GM19238 (cell line): Measurements from ENCODE around the gene IL1R1.

Experiments used
- DNase-seq: peaks from one replicate; pipeline ENCODE4 v3.0.0; 2011; ENCODE audit warnings: low spot score; ENCODE audit not compliant: insufficient read length

The IL1R1 gene

GRCh38 chr2:102138331-102138730 lies 4.2 kb upstream of the IL1R1 start:
- DNase-seq: no peak

- no peak for DNase-seq
Observed at GRCh38 chr2:102139851-102140250, 2.7 kb upstream of the IL1R1 start.

DNA sequence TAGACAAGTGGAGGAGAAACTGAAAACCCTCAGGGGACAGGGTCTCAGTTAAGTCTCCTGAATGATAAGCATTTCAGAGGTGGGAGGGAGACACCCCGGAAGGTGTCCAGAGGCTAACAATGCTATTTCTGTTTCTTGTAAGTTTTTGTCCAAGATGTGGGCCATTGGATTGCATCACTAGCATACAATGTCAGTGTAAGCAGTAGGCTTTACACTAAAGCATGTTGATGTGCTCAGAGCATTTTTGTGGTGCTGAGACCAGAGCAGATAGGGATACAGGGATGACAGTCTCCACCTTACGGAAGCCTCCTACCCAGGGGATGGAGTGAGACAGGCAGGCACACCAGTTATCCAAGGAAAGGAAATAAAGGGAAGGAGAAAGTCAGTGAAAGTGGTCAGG lies 2.2 kb upstream of the IL1R1 start:
- DNase-seq: no peak

DNA sequence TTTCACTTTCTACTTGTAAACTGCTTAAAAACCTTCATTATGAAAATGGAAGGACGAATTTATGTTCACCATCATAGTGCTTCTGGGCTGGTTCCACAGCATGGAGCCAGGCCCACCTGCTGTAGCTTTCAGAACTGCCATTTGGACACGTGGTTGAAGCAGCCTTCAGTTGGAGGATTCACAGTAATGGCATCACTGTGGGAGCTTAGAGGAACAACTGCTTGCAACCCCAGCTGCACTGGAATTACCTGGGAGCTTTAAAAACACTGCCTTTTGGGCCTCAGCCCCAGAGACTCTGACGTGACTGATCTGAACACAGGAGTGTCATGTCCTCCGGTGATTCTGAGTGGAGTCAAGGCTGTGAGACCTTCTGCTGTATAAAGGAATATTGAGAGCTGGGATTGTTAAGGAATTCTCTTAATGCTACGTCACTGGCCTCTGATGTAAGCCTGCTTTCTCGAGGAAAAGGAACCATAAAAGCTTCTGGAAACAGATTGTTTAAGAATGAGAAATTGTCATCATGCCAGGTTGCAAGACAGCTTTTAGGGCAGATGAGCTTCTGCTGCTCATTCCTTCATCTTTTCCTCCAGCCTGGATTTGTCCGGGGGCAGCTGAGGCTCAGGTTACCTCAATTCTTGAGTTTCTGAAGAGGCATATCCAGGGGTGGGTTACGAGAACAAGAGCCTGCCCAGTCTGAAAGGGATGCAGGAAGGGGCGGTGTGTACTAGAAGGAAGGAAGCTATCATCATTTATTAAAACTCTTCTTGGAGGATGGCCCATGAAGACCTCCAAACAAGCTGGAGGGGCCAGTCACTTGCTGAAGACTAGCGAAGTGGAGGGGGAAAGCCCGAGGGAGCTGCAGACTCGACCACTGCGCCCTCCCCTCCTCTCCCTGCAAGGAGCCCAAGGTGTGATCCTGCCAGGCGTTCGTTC lies 1.3 kb upstream of the IL1R1 start:
- no peak for DNase-seq

- DNase-seq: no peak
Observed at GRCh38 chr2:102142829-102143449, 393 bp downstream of the IL1R1 start.

DNA sequence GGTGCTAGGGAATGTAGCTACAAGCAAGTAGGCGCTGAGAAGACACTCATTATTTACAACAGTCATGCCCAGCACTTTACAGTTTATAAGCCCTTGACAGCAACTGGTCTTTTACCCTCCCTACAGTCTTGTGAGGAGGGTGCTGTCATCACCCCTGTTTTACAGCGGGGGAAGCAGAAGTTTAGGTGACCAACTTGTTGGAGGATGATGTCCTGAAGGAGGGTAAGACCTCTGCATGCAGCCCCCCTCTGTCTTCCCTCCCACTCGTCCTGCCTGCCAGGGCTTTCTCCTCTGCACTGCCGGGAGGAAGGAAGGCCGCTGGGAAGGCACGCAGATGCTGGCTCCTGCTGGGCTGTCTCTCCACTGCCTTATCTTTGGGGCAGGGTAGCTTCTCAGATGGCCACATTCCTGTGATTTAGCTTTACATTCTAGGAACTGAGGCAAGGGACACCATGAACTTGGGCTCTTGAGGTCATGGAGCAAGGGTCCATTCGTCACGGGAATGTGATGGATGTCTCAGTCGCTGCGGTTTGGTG lies 972 bp downstream of the IL1R1 start:
- no peak for DNase-seq

- no peak for DNase-seq
Observed at GRCh38 chr2:102144128-102144527, 1.6 kb downstream of the IL1R1 start.

DNA sequence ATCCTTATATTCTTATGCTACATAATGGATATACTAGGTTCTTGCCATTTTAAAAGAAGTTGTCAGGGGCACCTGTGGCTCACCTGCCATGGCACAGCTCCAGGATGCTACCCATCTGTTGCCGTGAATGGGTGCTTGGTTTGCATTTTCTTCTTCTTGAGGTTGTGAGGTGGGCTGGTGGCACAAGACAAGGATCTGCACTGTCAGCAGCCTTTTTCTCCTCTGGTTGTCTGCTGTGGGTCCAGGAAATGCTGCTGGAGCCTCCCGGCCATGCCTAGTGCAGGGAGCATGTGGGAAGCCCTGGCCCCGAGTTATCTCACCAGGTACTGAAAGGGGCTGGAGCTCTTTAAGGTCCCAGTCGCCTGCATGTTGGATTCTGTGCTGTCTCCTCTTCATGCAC lies 2.6 kb downstream of the IL1R1 start:
- no peak for DNase-seq

- no peak for DNase-seq
Observed at GRCh38 chr2:102145934-102146333, 3.4 kb downstream of the IL1R1 start.

DNA sequence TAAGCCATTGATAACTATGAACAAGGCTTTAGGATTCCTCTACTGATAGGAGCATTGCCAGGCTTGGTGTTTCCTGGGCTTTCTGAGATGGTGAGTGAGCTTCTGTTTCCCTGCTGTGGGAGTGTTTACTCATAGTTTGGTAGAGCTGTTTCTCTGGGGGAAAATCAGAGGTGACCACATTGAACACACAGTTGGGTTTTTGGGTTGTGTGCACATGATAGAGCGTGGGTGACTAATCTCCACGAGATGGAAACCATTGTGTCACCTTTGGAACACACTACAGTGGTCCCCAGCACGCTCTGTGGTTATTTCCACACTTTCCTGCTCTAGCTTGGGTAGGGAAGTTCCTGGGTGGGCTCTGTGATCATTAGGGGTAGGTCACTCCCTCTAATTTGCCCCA lies 5.4 kb downstream of the IL1R1 start:
- DNase-seq: no peak

DNA sequence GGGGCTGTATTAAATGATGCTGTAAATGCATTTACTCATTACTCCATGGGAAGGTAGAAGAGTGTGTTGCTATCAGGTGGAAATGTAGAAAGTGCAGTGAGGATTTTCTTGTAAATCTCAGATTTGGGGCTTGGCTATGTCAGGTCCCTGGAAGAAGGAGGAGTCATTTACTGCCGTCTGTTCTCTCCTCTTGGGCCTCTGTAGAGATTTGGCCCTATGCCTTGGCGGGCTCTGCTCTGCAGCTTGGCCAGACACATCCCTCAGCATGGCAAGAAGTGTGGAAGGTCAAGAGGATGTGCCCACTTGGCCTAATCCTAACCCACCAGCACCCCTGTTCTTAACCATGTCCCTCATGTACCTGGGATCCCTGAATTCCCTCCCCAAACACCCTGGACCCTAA lies 6.7 kb downstream of the IL1R1 start:
- no peak for DNase-seq

DNA sequence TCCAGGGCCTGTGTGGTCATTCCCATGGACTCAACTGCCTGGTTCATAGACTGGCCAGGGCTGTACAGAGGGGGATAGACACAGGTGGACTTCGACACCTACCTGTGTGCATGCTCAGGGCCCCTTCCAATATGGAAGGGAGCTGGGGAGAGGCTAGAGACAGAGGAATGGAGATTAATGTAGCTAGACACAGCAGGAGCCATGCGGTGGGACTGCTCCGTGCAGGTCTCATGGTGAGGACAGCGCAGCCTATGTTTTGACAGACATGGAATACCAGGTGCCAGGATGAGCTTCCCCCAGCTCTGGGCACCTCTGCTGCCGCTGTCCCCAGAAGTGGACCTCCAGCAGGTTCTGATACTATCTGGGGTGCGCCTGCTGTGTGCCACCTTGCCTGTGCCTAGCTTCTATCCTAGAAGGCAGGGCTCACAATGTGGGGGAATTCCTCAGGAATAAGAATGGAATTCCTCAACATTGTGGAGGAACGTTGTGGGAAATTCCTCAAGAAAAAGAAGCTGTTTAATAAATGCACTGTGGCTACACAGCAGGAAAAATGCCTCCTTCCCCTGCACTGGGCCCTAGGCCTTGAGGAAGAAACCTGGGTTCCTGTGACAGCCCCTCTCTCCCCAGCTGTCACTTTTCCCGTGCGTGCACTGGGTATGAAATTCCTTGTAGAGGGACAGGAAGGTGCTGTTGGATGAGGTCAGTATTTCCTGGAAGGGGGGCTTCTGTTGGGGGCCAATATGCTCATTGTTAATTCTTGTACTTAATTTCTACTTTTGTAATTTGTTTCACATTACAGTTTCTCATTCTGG lies 7.3 kb downstream of the IL1R1 start:
- no peak for DNase-seq

- no peak for DNase-seq
Observed at GRCh38 chr2:102154364-102154763, 11.8 kb downstream of the IL1R1 start.

- no peak for DNase-seq
Observed at GRCh38 chr2:102154946-102155702, 12.6 kb downstream of the IL1R1 start.

DNA sequence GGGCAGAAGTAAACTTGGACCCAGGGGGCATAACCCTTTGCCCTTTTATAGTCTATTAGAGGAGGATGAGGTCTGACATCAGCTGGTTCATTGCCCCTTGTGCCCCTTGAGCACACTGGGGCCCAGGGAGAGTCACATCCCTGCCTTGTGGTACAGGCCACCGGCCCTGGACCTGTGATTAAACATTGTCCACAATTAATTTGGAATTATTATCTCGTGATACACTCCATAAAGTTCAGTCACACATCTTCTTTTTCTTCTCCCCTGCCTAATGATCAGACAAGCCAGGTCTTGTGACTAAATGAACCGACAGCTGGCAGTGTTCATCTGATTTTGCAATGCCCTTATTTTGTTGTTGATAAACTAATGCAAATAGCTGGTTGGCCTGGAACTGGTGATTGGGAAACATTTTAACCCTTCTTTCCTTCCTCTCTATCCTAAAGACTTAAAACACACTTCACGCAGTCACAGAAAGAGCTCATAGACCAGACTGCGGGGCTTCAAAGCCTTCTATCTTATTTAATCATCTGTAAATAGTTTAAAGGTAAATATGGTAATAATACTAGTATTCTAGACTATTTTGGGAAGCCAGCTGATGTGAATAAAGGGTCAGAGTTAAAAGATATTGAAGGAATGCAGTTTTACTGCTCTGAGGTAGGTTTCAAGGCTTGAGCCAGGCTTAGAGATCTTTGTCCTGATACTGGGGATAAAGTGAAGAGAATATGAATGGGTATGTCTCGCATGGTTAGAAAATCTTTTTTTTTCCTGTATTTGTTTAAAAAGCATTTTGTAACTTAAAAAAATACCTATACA lies 13.4 kb downstream of the IL1R1 start:
- DNase-seq: no peak

DNA sequence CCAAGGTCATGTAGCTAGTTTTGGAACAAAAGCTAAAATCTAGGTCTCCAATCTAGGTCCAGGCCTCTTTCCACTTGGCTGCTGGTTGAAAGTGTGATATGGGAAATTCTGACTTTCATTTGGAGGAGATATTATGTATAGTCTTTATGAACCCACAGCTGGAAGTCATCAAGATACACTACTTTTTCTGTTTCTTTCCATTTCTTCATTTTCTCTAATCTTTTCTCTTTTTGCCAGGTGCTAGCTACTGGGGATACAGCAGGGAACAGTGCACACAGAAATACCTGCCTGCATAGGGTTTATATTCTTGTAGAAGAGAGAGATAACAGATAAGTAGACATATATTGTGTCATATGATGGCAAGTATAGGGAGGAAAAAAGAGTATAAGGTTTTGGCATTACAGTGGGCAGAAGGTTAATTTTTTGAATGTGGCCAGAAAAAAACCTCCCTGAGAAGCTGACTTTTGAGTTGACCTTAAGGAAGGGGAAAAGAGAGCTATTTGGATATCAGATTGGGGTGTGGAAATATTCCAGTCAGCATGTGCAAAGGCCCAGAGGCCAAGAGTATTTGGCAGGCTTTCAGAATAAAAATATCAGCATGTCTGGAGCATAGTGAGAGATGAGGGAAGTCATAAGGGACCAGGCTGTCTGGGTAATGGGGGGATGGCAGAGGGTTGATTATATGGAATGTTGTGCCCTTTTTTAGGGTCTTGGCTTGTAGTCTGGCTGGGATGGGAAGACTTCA lies 15.6 kb downstream of the IL1R1 start:
- no peak for DNase-seq

GRCh38 chr2:102159295-102159694 lies 16.7 kb downstream of the IL1R1 start:
- no peak for DNase-seq

DNA sequence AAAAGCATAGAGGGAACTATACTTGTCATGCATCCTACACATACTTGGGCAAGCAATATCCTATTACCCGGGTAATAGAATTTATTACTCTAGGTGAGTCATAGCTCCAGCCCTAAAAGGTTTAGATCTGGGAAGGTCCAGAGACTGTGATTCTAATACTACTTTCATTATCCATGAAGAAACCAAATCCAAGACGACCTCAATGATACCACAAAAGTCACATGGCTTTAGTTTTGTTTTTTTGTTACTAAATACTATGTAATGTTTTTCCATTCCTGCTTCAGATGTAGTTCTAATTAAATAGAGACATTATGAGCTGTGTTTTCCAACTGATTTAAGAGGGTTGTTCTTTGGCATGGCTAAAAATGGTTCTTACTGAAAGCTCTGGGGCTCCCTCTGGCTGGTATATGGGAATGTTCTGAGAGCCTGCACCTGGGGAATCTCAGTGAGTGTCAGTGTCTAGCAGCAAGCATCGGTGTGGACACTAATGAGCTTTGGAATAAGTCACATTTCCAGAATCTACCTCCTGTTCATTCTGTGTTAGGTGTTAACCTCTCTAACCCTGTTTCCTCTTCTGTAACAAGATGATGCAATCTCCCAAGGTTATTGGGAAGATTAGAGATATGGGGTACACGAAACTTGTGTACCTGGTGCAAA lies 23.8 kb downstream of the IL1R1 start:
- DNase-seq: no peak
